ENCODE results near the gene ANKRD24.

DNA sequence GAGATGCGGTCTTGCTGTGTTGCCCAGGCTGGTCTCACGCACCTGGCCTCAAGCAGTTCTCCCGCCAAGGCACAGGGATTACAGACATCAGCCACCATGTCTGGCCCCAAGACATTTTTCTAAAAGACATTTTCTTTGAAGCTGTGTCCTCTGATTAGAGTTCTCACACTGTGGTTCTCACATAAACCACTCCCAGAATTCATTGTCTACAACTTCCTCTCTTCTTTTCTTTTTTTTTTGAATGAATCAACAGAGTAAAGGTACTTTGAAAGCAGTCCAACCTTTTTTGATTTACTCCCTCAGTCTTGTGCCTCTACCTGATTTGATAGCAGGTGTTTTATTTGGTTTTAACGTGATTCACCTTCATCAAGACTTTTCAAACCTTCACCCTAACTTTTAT lies 82.3 kb downstream of the ANKRD24 start:
- TF ChIP-seq, protein P1, sequence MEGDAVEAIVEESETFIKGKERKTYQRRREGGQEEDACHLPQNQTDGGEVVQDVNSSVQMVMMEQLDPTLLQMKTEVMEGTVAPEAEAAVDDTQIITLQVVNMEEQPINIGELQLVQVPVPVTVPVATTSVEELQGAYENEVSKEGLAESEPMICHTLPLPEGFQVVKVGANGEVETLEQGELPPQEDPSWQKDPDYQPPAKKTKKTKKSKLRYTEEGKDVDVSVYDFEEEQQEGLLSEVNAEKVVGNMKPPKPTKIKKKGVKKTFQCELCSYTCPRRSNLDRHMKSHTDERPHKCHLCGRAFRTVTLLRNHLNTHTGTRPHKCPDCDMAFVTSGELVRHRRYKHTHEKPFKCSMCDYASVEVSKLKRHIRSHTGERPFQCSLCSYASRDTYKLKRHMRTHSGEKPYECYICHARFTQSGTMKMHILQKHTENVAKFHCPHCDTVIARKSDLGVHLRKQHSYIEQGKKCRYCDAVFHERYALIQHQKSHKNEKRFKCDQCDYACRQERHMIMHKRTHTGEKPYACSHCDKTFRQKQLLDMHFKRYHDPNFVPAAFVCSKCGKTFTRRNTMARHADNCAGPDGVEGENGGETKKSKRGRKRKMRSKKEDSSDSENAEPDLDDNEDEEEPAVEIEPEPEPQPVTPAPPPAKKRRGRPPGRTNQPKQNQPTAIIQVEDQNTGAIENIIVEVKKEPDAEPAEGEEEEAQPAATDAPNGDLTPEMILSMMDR (conservative IDR thresholded peaks at IDR 0.05; ENCODE audit: low read length): no peak
- no peak for TF ChIP-seq EZH2phosphoT487 (IDR thresholded peaks at IDR 0.05; ENCODE audit: borderline replicate concordance, low read depth, low read length)

Data from OCI-LY7 (cell line).